ENCODE data around the gene ARL6IP4.

Gene ARL6IP4

DNA sequence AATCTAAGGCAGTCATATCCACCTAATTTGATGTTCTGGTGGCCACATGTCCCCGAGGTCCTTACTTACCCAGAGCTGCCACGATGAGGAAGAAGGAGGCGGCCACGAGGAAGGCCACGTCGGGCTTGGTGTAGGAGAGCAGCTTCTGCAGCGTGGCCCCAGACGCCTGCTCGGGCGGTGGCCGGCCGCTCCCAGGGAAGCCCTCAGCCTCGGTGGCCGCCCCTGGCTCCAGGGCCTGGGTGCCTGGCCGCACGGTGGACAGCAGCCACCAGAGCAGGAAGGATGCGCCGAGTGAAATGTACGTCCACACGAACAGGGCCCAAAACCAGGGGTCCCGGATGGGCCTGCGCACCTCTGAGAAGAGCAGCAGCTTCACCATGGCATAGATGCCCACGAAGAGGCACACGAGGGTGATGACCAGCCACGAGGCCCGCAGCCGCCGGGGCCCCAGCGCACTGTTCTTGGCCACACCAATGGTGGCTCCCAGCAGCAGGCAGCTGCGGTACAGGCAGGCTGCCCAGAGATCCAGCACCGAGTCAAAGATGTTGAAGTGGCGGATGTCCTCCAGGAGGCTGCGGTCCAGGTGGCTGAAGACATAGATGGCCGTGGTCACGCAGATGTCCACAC lies 20.8 kb upstream of the ARL6IP4 start:
- no peak for DNase-seq

DNA sequence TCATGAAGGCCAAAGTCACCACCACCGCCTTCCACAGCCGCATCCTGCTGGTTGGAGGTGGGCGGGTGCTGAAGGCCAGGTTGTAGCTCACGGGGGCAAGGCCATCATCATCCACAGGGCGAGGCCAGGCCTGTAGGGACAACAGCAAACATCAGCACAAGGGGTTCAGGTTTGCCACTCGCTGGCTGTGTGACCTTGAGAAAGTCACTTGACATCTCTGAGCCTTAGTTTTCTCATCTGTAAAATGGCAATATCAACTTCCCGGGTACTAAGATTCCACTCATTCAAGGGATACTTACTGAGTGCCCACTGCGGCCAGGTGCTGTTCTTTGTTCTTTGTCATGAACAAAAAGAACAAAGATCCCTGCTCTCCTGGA lies 20.3 kb upstream of the ARL6IP4 start:
- no peak for DNase-seq

DNA sequence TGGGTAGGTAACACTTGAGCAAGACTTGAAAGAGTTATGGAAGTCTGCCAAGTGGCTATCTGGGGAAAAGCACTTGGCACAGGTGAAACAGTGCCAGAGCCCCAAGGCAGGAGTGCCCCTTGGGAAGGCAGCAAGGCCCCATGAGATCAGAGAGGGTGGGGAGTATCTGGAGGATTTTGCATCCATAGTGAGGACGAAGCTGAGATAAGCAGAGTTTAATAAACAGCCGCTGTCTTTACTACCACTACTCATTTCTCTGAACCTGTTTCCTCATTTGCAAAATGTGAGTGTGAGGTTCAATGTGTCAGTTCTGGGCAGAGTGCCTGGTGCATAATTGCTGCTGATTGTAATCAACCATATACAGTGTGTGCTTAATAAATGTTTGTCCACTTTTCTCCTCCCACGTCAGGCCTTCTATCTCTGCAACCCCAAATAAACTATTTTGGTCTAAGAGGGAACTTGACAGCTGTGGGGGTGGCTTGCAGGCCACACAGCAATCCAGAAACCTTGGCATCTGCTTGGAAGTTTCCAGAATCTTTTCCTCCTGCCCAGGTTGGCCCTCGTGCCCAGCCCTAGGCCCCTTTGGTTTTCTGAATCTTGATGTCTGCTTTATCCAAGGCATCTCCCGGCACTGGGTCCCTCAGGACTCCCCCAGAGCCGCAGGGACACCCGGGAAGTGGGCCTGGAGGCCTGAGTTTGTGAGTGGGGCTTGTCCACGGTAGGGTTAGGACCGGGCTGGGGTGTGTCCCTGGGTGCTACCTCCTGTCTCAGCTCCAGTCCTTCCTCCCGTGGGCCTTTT lies 18.8 kb upstream of the ARL6IP4 start:
- DNase-seq = no peak

DNA sequence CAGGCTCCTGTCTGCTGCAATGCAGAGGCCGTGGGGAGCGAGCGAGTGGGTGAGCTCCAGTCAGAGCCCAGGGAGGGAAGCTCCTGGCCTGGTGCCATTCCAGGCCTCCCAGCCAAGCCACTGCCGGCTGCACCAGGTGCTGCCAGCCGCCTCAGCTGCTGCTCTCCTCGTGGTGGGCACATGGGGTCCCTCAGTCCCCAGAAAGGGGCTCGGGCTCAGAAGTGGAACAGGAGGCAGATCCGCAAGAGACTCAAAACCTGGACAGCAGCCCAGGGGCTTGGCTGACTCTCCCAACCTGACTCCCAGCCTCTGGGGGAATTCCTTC lies 16.6 kb upstream of the ARL6IP4 start:
- DNase-seq = no peak

DNA sequence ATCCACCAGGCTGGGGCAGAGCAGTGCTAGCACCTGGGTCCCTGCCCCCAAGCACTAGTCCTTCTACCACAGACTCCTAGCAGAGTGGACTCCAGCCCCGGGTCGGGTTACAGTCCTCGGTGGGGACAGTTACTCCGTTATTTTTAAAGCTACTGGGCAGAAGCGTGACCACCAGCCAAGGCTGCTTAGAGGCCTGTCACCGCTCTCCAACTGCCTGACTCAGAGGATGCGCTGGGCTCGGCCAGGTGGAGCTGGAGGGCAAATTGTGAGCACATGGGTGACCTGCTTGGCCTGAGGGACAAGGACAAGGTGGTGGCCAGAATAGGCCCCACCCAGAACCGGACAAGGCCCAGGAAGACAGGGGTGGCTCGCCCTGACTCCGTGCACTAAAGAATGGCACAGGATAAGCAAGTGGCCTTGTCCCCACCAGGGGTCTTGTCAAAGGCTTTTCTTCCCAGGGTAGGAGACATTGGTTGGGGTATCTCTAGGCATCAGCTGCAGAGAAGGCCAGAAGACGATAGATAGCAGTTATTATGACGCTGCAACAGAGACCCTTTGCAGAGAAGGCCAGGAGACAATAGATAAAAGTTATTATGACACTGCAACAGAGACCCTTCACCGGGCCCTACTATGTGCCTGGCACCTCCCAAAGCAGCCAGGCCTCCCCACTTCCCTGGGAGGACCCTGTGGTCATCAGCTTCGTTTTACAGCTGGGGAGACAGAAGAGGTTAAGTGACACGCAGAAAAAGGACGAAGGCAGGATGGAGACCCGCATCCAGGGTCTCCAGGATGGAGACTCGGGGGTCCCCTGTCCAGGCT lies 15.8 kb upstream of the ARL6IP4 start:
- DNase-seq = no peak

DNA sequence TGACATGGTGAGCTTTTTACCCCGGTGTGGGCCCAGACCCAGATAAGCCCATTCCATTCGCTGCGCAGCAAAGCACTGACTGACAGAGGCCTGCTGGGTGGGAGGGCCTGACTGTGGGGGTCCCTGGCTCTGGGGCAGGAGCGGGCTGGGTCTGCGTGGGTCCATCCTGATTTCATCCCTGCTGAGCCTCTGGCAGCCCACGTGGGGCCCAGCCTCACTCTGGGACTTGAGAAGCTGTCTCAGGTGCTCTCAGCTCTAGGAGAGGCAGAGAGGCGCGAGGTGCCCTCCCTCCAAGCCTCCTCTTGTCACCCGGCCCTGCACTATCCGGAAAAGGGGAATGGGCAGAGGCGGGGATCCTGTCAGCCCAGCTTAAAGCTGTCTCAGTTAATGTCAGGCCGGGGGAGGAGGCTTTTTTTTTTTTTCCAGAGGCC lies 15.1 kb upstream of the ARL6IP4 start:
- DNase-seq = no peak

DNA sequence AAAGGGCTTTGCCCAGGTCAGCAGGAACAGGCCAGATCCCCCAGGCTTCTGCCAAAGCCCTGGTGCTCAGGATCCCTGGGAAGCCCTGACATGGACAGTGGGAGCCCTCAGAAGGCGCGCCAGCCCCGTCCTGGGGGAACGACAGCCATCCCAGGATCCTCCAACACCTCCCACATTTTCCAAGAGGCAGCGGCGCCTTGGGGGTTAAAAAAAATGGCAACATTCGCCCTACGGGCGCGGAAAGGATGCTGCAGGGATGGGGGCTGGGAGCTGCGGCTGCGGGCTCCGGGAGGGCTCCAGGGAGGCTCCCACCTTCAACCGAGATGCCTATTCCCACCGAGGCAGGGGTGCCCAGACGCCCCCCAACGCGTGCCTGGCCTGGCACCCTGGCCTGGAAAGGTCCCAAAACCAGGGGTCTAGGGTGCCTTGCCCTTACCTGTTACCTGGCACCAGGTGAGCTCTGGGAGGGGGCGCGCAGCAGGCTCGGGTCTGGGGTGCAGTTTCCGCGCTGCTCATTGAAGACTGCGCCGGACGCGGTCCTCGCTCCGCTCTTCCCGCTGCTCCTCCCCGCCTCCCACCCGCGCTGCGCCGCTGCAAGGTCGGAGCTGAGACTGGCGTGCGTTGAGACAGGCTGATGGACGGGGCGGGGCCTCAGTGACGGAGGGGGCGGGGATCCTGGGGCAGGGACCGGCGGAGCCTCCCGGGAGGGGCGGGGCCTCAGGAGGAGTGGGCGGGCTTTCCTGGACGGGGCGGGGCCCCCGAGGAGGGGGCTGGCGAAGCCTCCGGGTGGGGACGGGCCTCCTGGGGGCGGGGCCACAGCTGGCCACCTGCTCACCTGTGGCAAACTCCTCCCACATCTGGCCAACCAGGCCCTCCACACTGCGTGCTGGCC lies 14.4 kb upstream of the ARL6IP4 start, which contains the start of gene ABCB9:
Gene ABCB9, minus strand, starts transcription at position 613 of the 892 bp plus-strand sequence. CDS start 6,228 bp downstream, outside the sequence.
- peak; percentile 93 for DNase-seq

DNA sequence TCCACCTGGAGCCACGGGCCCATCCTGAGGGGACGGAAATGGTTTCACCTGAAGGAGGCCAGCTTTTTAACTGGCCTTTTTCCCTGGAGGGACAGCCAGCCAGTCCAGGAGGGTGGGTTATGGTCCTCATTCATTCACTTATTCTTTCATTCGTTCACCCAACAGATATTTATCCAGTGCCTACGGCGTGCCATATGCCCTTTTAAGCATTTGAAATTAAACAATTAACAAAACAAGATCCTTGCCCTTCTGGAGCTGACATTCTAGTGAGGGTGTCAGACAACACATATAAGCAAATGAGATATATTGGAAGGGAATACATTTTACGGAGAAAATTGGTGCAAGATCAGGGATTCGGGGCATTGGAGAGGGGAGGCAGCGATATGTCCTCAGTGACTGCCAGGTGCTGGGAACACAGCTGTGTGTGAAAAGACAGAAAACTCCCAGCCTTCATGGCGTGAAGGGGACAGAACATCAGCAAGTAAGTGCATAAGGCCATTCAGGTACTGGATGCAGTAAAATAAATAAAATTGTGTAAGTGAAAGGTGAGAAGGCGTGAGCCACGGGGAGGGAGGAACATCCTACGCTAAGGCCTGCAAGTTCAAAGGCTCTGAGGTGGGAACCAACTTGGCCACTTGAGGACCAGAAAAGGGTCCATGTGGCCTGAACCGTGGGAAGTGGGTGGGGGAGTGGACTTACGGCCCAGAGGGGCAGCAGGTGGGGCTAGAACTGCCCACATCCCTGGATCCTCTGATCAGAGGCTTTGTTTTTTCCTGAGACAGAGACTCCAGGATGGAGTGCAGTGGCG lies 13.5 kb upstream of the ARL6IP4 start:
- no peak for DNase-seq

DNA sequence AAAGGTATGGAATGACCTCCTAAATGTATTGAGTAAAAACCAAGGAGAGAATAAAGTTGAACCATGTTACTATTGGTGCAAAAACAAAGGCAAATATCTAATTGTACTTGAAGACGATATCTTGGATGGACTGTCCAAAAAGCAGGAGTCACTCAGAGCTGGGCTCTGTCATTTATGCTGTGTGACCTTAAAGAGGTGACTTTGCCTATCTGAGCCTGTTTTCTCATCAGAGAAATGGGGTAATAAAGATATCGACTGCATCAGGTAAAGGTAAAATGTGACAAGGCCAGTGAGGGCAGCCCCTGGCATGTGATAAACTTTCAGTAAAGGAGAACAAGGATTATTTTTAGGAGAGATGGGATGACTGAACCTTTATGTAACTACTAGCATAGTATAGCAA lies 12.4 kb upstream of the ARL6IP4 start:
- DNase-seq = no peak

DNA sequence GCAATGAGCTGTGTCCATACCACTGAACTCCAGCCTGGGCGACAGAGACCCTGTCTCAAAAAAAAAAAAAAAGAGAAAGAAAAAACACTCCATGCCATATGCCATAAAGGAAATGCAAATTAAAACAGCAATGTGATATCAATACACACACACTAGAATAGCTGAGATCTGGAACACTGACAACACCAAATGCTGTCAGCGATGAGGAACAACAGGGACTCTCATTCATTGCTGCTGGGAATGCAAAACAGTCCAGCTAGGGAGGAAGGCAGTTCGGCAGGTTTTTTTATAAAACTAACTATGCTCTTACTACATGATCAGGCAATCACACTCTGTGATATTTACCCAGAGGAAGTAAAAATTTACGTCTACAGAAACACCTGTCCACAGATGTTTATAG lies 10.8 kb upstream of the ARL6IP4 start:
- no peak for DNase-seq

DNA sequence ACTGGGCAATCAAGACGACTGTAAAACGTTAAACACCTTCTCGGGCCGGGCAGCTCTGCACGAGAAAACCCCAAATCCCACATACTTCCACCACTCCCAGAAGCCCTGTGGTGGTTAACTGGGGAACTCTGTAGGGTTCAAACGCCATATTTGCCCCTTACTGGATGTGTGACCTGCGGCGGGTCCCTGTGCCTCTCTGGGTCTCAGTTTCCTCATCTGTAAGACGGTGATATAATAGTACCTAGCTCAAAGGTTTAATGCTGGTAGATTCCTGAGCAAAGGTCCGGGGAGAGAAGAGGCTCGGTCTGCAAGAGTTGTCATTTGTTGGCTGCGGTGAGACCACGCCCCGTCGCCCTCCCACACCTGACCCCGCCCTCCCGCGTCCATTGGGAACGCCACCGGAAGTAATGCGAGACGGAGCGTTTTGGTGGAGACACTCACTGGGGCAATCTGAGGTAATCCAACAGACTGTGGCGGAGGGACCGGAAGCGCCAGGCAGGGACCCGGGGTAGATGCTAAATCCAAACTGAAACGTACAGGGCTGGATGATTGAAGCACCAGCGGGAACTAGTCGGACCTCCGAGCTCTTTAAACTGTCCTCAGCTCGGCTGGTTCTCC lies 6.1 kb upstream of the ARL6IP4 start:
- DNase-seq = peak; percentile 99

DNA sequence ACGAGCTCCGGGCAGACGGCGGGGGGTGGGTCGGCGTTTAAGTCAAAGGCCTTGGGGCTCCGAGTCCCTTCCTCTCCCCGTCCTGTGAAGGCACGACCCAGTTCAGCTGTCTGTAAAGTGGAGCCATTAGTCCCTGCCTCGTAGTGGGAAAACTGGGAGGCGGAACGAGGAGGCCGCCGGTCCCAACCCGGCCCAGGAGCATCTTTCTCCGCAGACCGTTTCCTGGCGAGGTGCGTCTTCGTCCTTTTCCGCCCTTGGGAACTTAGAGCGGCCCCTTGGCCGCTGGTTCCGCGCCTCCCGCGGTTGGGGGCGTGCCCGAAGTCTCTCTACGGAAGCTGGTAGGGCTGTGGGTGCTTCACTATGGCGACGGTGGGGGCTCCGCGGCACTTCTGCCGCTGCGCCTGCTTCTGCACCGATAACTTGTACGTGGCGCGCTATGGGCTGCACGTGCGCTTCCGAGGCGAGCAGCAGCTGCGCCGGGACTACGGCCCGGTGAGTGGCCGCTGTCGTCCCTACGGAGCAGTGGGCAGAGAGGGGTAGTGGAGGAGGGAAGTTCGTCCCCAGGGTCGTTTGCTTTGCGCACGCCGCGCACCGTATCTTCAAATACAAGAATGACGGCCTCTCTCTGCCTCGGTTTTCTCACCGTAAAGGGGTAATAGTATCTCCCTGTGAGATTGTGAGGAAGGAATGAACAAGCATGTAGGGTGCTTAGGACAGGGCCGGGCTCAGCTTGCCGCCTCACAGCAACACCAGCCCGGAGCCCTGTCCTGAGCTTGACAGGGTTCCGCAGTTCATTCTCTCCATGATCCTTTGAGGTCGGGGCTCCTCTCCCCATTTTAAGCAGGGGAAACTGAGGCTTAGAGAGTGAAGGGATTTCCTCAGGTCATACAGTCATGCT lies 5.3 kb upstream of the ARL6IP4 start, which contains the start of gene OGFOD2:
Gene OGFOD2, plus strand, starts transcription at position 353 of the 898 bp plus-strand sequence. Its CDS starts 8 bp downstream, at position 361.
- DNase-seq = peak; percentile 93

DNA sequence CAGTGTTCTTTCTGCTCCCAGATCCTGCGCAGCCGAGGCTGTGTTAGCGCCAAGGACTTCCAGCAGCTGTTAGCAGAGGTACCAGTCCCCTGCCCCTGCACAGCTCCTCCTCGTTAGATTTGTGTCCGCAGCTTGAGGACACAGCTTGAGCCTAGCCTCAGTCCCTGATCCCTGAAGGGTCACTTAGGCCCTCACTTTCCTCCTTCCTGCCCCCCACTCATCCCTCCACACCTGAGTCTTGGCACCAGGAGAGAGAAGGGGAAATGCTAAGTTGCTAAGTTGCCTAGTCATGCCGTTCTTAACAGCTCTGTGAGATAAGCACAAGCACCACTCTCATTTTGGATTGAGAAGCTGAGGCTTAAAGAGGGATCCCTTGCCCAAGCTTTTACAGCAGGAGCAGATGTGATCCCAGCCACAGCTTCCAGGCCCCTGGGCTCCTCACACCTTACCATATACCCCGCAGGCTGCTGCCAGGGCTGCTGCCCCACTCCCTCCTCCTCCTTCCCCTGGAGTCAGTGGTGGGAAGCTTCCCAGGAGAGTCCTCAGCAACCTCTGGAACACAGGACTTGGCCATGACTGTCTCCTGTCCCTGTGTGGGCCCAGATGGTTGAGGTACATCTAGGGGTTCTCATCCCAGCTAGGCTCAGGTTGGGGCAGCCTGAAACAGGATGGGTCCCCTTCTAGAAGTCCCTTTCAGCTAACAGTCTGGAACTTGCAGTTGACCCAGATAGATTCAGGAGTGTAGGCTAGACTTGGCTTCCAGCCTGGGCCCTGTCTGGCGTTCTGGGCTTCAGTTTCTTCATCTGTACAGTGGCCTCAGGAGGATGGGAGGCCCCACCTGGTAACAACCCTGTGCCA lies 4.5 kb upstream of the ARL6IP4 start:
- DNase-seq = no peak

DNA sequence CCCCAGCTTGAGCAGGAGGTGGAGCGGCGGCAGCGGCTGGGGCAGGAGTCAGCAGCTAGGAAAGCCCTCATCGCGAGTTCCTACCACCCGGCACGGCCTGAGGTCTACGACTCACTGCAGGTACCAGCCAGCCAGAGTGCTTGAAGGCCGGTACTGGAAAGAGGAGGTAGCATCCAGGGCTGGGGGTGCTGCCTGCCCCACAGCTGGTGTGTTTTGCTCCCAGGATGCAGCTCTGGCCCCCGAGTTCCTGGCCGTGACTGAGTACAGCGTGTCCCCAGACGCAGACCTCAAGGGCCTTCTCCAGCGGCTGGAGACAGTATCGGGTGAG lies 3.9 kb upstream of the ARL6IP4 start:
- no peak for DNase-seq

DNA sequence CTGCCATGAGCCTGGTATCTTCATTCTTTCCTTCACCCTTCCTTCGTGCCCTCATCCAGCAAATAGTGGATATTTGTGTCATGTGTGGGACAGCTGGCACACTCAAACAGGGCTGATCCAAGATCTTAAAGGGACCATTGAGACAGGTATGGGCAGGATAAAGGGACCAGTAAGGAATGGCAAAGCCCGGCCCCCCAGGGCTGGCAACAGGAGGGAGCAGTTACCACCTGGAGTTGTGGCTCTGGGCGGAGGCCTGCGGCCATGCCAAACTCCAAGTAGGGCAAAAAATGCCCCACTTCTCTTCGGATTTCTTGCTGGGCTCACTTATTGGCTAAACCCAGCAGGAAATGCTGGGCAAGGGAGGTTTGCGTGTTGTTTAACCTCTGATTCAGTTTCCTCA lies 3.3 kb upstream of the ARL6IP4 start:
- DNase-seq = no peak

DNA sequence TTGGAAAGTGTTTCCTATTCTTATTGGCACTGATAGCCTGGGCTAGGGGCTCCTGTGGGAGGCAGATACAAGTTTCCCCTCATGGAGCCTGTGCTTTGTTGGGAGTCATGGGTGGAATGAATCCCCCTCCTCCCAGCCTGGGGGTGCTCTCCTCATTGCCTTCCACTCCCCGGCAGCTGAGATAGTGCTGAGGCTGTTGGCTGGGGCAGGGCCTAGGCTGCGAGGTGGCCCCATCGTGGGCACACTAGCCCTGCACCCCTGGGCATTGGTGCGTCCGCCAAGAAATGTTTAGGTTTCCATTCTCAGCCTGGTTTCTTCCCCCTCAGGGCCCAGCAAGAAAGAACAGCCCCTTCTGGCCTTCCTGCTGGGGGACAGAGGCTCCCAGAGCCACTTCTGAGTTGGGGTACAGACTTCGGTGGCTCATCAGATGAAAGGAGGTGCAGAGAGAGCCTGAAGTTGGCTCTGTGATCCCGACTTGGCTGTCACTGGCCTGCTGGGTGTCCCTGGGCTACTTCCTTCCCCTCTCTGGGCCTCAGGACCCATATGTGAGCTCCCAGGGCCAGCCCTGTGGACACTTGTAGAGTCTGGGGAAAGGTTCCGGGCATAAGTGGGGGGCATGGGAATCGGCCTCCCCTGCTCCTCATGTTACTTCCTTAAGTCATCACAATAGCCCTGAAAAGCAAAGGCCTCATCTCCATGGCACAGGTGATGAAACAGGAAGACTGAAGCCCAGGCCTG lies 2.7 kb upstream of the ARL6IP4 start:
- DNase-seq = no peak

DNA sequence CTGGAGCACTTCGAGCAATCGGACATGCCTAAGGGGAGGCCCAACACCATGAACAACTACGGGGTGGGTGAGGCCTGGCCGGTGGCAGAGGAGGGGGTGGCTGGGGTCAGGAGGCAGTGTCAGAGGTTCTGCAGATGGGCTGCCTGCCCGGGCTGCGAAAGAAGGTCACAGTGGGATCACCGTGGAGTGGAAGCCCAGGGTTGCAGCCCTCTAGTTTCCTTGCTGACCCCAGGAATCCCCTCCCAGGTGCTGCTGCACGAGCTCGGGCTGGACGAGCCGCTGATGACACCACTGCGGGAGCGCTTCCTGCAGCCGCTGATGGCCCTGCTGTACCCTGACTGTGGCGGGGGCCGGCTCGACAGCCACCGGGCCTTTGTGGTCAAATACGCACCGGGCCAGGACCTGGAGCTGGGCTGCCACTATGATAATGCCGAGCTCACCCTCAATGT lies 1.9 kb upstream of the ARL6IP4 start:
- DNase-seq = no peak

All from stimulated activated CD4-positive, alpha-beta T cell treated with anti-CD3 and anti-CD28 coated beads, Interleukin-1b, Interleukin-23, amount 100 ng/mL, for 48 hours (primary cell).